Measurements from ENCODE around the gene ZDHHC18. TPM values are rescaled to one million over a fixed set of nuclear protein-coding genes. Genes with fewer than 3 reads are reported as not detected.
"Not testable (repeated sequence)": the region's sequence is repeated elsewhere in the genome, so short reads cannot be mapped to it uniquely, and the experiment has no call there.

ZDHHC18 gene
- polyA plus RNA-seq, 3 donors from 2014 or later: 7.3 to 8.8 (median 7.8) TPM

DNA sequence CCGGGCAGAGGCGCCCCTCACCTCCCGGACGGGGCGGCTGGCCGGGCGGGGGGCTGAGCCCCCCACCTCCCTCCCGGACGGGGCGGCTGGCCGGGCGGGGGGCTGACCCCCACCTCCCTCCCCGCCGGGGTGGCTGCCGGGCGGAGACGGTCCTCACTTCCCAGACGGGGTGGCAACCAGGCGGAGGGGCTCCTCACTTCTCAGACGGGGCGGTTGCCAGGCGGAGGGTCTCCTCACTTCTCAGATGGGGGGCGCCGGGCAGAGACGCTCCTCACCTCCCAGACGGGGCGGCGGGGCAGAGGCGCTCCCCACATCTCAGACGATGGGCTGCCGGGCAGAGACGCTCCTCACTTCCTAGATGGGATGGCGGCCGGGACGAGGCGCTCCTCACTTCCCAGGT, 22.6 kb upstream of the ZDHHC18 start:
- not testable (repeated sequence) for H3K9me3 Mint-ChIP-seq; H3K27ac Mint-ChIP-seq; H3K36me3 Mint-ChIP-seq; H3K4me3 Mint-ChIP-seq; DNase-seq; H3K27me3 Mint-ChIP-seq (ENCODE audit: low read depth in 3 of 3)
- H3K4me1 Mint-ChIP-seq: peaks cover 37 to 40% of the 10 kb centered on the region in 2 donors

DNA sequence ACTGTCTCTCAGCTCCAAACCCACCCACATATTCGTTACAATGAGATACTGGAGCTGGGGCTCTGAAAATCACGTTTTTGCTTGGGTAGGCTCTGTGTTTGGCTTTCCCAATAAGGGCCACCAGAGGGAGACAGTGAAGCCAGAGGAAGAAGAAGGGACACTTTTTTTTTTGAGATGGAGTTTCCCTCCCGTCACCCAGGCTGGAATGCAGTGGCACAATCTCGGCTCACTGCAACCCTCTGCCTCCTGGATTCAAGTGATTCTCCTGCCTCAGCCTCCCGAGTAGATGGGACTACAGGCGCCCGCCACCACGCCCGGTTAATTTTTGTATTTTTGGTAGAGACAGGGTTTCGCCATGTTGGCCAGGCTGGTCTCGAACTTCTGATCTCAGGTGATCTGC, 16.4 kb upstream of the ZDHHC18 start:
- H3K27me3 Mint-ChIP-seq (ENCODE audit: low read depth in 3 of 3); H3K36me3 Mint-ChIP-seq; H3K9me3 Mint-ChIP-seq: not testable (repeated sequence)
- H3K4me1 Mint-ChIP-seq: peaks cover 19 to 21% of the 10 kb centered on the region in 2 donors
- peak overlapping the region; percentile 48 to 71 (median 68) for H3K4me3 Mint-ChIP-seq
- peak overlapping the region; percentile 54 to 93 (median 79) for H3K27ac Mint-ChIP-seq
- DNase-seq: peak; percentile 76 to 77 (median 76)

DNA sequence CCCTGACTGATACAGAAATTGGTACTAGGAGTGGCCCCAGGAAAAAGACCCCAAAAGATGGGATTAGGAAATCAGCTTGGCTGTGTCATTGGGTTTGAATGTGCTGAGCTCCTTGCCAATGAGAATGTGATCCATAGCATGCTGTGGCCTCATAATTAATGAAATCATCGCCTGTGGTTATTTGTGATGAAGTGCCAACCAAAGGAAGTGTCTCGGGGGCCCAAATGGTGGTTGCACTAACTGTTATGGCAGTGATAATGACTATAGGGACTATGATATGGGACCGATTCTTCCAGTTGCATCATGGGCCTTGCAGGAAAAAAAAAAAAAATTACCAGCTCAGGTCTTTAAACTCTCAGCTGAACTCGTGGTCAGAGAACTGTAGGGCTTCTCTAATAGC, 15.4 kb upstream of the ZDHHC18 start:
- peak overlapping the region; percentile 54 to 93 (median 77) for H3K27ac Mint-ChIP-seq
- H3K27me3 Mint-ChIP-seq (ENCODE audit: low read depth in 3 of 3): peaks cover 0 to 2% (median 2%) of the 10 kb centered on the region in 3 donors
- peaks cover 18 to 19% of the 10 kb centered on the region in 2 donors for H3K4me1 Mint-ChIP-seq
- H3K9me3 Mint-ChIP-seq: no peaks in the 10 kb centered on the region
- no peak for DNase-seq
- H3K4me3 Mint-ChIP-seq: peak overlapping the region; percentile 5 to 69 (median 36)
- no peaks in the 10 kb centered on the region for H3K36me3 Mint-ChIP-seq

DNA sequence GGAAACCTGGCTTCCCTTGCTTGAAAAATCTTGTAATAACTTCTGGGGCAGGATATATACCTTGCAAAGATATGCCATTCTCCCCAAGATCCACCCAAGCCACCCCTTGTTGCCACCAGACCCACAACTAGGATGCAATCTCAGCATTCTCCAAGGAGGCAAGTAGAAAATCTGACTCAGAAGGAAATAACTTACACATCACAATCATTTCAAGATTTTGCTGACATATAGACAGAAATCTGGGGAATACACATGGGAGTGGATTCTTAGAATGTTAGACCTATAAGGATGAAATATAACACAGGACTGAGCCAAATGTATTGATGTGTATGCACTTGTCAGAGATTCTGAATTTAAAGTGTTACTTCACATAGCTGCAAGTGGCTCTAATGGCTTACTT, 14.8 kb upstream of the ZDHHC18 start:
- no peaks in the 10 kb centered on the region for H3K36me3 Mint-ChIP-seq
- peaks cover 0 to 2% (median 2%) of the 10 kb centered on the region in 3 donors for H3K27me3 Mint-ChIP-seq (ENCODE audit: low read depth in 3 of 3)
- H3K27ac Mint-ChIP-seq: peak overlapping the region in 5 of 6 donors; percentile 34 to 86 (median 52)
- no peaks in the 10 kb centered on the region for H3K9me3 Mint-ChIP-seq
- no peak for DNase-seq
- H3K4me3 Mint-ChIP-seq: no peak overlapping the region
- peaks cover 18 to 19% of the 10 kb centered on the region in 2 donors for H3K4me1 Mint-ChIP-seq

DNA sequence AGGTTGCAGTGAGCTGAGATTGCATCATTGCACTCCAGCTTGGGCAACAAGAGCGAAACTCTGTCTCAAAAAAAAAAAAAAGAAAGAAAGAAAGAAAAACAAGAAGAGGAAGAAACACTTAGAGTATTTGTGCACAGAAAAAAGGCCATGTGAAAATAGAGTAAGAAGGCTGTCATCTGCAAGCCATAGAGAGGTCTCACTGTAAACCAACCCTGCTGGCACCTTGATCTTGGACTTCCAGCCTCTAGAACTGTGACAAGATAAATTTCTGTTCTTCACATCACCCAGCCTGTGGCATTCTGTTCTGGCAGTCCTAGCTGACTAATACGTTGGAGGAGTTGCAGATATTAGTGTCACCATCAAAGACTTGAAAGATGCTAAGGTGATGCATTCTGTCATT, 12.1 kb upstream of the ZDHHC18 start:
- Mint-ChIP-seq H3K9me3 (no peaks in the 10 kb centered on the region), H3K27ac (no peak overlapping the region), H3K4me3 (no peak overlapping the region), H3K4me1 (peaks cover 18 to 19% of the 10 kb centered on the region in 2 donors), H3K27me3 (ENCODE audit: low read depth in 3 of 3) (peaks cover 0 to 2% (median 2%) of the 10 kb centered on the region in 3 donors), H3K36me3 (no peaks in the 10 kb centered on the region)
- DNase-seq: no peak

DNA sequence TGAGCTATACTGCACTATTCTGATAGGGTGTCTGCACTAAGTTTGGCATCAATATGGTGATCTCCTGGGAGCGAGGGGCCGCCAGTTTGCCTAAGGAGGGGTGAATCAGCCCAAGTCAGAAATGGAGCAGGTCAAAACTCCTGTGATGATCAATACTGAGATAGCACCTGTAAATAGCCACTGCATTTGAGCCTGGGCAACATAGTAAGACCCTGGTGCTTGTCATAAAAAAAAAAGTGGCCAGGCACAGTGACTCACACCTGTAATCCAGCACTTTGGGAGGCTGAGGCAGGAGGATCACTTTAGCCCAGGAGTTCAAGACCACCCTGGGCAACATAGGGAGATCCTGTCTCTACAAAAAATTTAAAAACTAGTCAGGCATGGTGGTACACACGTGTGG, 11.6 kb upstream of the ZDHHC18 start:
- no peak overlapping the region for H3K27ac Mint-ChIP-seq
- H3K36me3 Mint-ChIP-seq: no peaks in the 10 kb centered on the region
- peaks cover 0 to 2% (median 2%) of the 10 kb centered on the region in 3 donors for H3K27me3 Mint-ChIP-seq (ENCODE audit: low read depth in 3 of 3)
- H3K4me1 Mint-ChIP-seq: peaks cover 18 to 19% of the 10 kb centered on the region in 2 donors
- H3K9me3 Mint-ChIP-seq: no peaks in the 10 kb centered on the region
- no peak overlapping the region for H3K4me3 Mint-ChIP-seq
- no peak for DNase-seq

DNA sequence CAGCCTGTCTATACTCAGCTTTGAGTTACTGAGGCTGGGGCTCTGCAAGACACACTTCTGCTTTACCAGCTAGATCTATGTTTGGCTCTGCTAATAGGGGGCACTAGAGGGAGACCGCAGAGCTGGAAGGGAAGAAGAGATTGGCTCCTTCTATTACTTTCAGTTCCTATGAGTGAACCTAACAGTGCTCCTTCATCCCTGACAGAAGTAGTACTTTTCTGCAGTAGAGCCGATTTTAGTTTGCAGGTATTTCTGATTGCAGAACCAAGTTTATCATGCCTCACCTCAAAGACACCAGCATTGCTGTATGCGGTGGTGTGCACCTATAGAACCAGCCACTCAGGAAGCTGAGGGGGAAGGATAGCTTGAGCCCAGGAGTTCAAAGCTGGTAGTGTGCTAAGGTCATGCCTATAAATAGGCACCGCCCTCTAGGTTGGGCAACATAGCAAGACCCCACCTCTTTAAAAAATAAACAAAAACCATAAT, 5.7 kb upstream of the ZDHHC18 start:
- H3K36me3 Mint-ChIP-seq: no peaks in the 10 kb centered on the region
- peaks cover 17 to 24% of the 10 kb centered on the region in 2 donors for H3K4me1 Mint-ChIP-seq
- H3K27me3 Mint-ChIP-seq (ENCODE audit: low read depth in 3 of 3): no peaks in the 10 kb centered on the region
- DNase-seq: peak; percentile 54 to 56 (median 54)
- H3K9me3 Mint-ChIP-seq: no peaks in the 10 kb centered on the region
- H3K27ac Mint-ChIP-seq: peak overlapping the region; percentile 88 to 93 (median 91)
- peak overlapping the region; percentile 74 to 83 (median 83) for H3K4me3 Mint-ChIP-seq

DNA sequence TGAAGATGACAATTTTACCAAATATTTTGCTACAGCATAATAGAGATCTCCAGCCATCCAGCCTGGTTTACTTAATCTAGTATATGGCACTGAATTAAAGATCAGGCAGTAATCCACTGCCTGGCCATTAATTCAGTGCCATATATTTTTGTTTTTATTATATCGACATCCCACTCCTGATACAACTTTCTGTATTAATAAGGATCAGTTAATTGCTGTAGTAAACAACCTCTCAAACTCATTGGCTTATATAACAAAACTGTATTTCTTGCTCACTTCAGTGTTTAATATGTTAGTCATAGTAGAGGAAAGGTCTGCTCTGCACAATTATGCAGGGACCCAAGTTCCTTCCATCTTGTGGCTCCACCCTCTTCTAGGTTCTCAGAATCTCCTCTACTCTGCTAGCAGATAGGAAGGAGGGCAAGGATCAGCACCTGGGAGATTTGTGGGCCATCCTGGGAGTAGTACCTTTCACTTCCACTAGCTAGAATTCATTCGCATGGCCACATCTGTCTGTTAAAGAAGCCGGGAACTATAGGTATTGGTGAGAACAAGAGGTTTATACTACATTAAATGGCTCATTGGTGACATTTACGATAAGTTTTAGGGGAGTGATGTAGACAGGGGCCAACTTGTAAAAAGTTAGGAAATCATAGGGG, 3.6 kb upstream of the ZDHHC18 start:
- DNase-seq: no peak
- H3K27me3 Mint-ChIP-seq (ENCODE audit: low read depth in 3 of 3): peaks cover 0 to 5% (median 3%) of the 10 kb centered on the region in 3 donors
- peaks cover 31 to 37% of the 10 kb centered on the region in 2 donors for H3K4me1 Mint-ChIP-seq
- no peak overlapping the region for H3K4me3 Mint-ChIP-seq
- H3K36me3 Mint-ChIP-seq: no peaks in the 10 kb centered on the region
- no peaks in the 10 kb centered on the region for H3K9me3 Mint-ChIP-seq
- peak overlapping the region in 5 of 6 donors; percentile 12 to 34 (median 18) for H3K27ac Mint-ChIP-seq

DNA sequence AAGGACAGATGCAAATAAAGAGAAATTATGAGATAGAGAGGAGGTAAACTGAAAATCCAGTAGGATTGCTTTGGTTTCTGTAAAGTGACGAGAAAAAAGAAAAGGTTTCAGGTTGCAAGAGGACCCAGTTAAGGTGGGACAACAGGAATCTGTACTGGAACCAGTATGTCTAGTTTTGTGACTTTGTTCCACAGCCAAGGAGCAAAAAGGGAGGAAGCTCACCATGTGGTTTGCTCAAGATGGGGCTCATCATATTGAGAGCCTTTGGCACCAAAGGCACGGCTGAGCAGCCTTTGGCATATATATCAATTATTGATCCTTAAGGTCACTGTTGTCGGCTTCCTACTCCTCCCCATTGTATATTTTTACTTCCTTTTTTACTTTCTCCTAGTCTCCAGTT, 1.8 kb upstream of the ZDHHC18 start:
- peak overlapping the region; percentile 83 to 98 (median 96) for H3K27ac Mint-ChIP-seq
- peak overlapping the region in 4 of 5 donors; percentile 13 to 92 (median 36) for H3K4me3 Mint-ChIP-seq
- peaks cover 50 to 56% of the 10 kb centered on the region in 2 donors for H3K4me1 Mint-ChIP-seq
- no peaks in the 10 kb centered on the region for H3K9me3 Mint-ChIP-seq
- peaks cover 0 to 3% (median 0%) of the 10 kb centered on the region in 3 donors for H3K36me3 Mint-ChIP-seq
- H3K27me3 Mint-ChIP-seq (ENCODE audit: low read depth in 3 of 3): peaks cover 0 to 5% (median 3%) of the 10 kb centered on the region in 3 donors
- DNase-seq: no peak

DNA sequence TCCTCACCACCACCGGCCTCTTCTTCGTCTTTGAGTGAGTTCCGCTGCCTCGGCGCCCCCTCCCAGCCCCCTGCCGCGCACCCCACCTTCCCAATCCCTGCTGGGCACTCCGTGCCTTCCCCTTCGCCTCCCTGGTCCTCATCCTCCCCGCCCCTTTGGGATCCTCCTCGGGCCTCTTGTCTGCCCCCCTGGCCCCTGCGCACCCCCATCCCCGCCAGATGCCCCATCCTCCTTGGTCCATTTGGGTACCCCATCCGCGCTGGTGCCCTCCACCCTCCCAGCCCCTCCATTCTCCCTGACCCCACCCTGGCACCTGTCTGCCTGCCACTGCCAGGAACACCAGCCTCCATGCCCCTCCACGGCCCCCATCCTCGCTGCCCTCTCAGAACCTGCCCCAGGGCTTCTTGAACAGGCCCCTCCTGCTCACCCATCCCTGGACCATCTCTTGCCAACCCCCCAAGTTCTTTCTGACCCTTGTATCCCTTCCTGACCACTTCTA, 667 bp downstream of the ZDHHC18 start:
- Mint-ChIP-seq H3K27me3 (ENCODE audit: low read depth in 3 of 3) (peaks cover 0 to 5% (median 3%) of the 10 kb centered on the region in 3 donors), H3K4me1 (peaks cover 57 to 65% of the 10 kb centered on the region in 2 donors), H3K36me3 (peaks cover 0 to 6% (median 3%) of the 10 kb centered on the region in 3 donors), H3K9me3 (no peaks in the 10 kb centered on the region), H3K27ac (peak overlapping the region; percentile 78 to 100 (median 93)), H3K4me3 (peak overlapping the region; percentile 86 to 93 (median 90))
- no peak for DNase-seq

DNA sequence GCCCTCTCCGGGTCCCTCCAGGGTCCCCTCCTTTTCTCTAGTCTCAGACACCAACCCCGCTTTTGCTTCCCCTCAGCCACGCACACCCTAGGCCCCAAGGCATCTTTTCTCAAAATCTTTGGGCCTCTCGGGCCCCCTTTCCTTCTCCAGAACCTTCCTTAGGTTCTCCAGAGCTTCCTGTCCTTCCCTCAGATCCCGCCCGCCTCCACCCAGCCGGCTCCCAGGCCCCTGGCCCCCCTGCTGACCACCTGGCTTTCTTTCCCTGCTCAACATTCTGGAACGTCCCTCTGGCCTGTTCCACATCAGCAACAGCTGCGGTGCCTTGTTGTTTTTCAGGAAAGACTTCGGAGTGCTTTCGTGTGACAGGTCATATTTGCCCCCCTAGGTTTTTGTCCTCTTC, 1.2 kb downstream of the ZDHHC18 start:
- no peaks in the 10 kb centered on the region for H3K9me3 Mint-ChIP-seq
- peak overlapping the region; percentile 86 to 93 (median 90) for H3K4me3 Mint-ChIP-seq
- DNase-seq: no peak
- H3K36me3 Mint-ChIP-seq: peaks cover 0 to 11% (median 3%) of the 10 kb centered on the region in 3 donors
- H3K4me1 Mint-ChIP-seq: peaks cover 62 to 70% of the 10 kb centered on the region in 2 donors
- peaks cover 0 to 5% (median 3%) of the 10 kb centered on the region in 3 donors for H3K27me3 Mint-ChIP-seq (ENCODE audit: low read depth in 3 of 3)
- peak overlapping the region; percentile 78 to 100 (median 93) for H3K27ac Mint-ChIP-seq

DNA sequence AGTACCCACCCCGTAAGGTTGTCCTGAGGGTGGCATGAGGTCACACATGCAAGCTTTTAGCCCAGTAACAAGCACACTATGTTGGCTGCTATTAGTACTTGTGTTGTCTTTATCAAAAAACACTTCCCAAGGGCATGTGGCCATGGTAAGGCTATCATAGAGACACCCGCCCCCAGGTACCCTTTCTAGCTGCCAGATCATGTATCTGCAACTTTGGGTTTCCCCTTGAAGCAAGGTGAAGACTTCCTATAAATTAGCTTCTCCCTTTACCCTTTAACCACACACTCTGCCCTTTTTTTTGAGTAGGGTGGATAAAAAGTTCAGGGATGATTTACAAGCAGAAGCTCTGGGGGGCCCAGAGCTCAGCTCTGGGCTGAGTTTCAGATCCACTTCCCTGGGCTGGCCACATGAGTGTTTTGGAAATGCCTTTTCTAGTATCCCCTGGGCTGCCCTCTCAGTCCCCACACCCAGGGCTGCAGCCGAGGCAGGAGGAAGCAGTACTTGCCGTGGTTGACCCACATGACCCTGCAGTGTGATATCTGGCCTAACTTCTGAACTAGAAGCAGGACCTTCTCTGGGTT, 2.0 kb downstream of the ZDHHC18 start:
- H3K4me1 Mint-ChIP-seq: peaks cover 71 to 75% of the 10 kb centered on the region in 2 donors
- DNase-seq: peak in 1 of 3 donors; percentile 12
- H3K27ac Mint-ChIP-seq: peak overlapping the region; percentile 78 to 100 (median 94)
- peaks cover 0 to 12% (median 3%) of the 10 kb centered on the region in 3 donors for H3K36me3 Mint-ChIP-seq
- H3K4me3 Mint-ChIP-seq: peak overlapping the region; percentile 86 to 93 (median 90)
- H3K9me3 Mint-ChIP-seq: no peaks in the 10 kb centered on the region
- H3K27me3 Mint-ChIP-seq (ENCODE audit: low read depth in 3 of 3): peaks cover 3 to 8% (median 4%) of the 10 kb centered on the region in 3 donors

DNA sequence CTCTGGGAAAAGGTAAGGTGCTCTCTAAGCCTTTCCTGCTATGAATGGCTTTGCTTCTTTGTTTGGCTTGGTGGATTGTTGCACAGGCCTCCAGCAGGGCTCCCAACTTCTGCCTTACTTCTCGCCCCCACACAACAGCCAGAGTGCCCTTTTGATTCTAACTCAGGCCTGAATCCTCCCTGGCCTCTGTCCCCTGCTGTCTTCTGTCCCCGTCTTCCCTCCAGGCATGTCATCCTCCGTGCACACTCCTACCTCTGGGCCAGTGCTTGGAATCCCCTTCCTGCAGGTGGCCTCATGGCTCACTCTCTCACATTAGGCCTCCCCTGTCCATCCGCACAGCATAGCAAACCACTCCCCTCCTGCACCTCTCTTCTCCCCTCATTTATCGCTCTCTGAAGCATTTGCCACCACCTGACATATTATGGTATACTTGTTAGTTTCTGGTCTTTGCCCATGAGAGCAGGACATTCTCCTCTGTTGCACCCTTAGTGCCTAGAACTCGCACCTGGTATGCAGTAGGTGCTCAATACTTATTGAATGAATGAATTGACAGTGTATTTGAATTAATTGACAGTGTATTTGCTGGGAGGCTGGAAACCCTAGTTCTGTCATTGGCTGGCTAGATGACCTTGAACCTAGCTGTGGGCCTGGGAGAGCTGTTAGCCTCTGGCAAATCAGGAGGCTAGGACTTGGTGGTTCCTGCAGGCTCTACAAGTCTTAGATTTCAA, 2.9 kb downstream of the ZDHHC18 start:
- Mint-ChIP-seq H3K4me1 (peaks cover 79 to 83% of the 10 kb centered on the region in 2 donors), H3K4me3 (peak overlapping the region; percentile 86 to 93 (median 90))
- no peak for DNase-seq

More for the DNA sequence above, 2.9 kb downstream of the ZDHHC18 start:
- peaks cover 4 to 11% (median 5%) of the 10 kb centered on the region in 3 donors for H3K27me3 Mint-ChIP-seq (ENCODE audit: low read depth in 3 of 3)
- H3K36me3 Mint-ChIP-seq: peaks cover 0 to 16% (median 3%) of the 10 kb centered on the region in 3 donors
- H3K27ac Mint-ChIP-seq: peak overlapping the region; percentile 78 to 100 (median 92)
- no peaks in the 10 kb centered on the region for H3K9me3 Mint-ChIP-seq

Measured in immature natural killer cell (primary cell).